Vagina (tissue), 2 donors: ENCODE measurements around the gene ANO2. TPM values are rescaled to one million over a fixed set of nuclear protein-coding genes. Genes with fewer than 3 reads are reported as not detected.
A peak's percentile ranks its signal among the peaks of the same experiment; 100 is the strongest.

Experiments used
- DNase-seq, 2 donors: peaks; one replicate each; pipeline ENCODE4 v3.0.0-alpha.2; 2017; ENCODE audit errors: extremely low spot score in 2 of 2
- H3K27ac ChIP-seq: fragments of 200-600 bp; sonication (generic); one replicate; pipeline ENCODE4 v1.5.1; 2019
- H3K27me3 ChIP-seq: fragments of 200-600 bp; sonication (generic); one replicate; pipeline ENCODE4 v1.5.1; 2019
- H3K36me3 ChIP-seq, 2 donors: fragments of 200-600 bp; sonication (generic); one replicate each; pipeline ENCODE4 v1.5.1; 2017 to 2019
- H3K4me1 ChIP-seq: fragments of 200-600 bp; sonication (generic); one replicate; pipeline ENCODE4 v1.5.1; 2019
- H3K4me3 ChIP-seq, 2 donors: fragments of 200-600 bp; sonication (generic); 1 replicate in 1 of 2; 2 replicates in 1 of 2; pipeline ENCODE4 v1.5.1; 2016 to 2019
- H3K9me3 ChIP-seq: fragments of 200-600 bp; sonication (generic); one replicate; pipeline ENCODE4 v1.5.1; 2019
- POLR2A ChIP-seq, 2 donors: fragments of 450-650 bp; IDR thresholded peaks; one replicate each; pipeline ENCODE4 v1.6.1; 2017; ENCODE audit warnings: antibody characterized with exemption in 2 of 2, mild to moderate bottlenecking in 2 of 2, moderate library complexity in 2 of 2
- POLR2AphosphoS5 ChIP-seq, 2 donors: sonication (generic); formaldehyde crosslinking; IDR thresholded peaks; one replicate each; pipeline ENCODE4 v1.9.0; 2017; ENCODE audit warnings: antibody characterized with exemption in 2 of 2, mild to moderate bottlenecking in 2 of 2, low read depth in 1 of 2; ENCODE audit not compliant: insufficient read depth in 1 of 2
- intact Hi-C: fragments of 100-400 bp; cut with DNase I; formaldehyde crosslinking; loops from one replicate; pipeline ENCODE4 v1.15.1; 2023
- total RNA-seq: library from RNA; depleted of rRNA; stranded (reverse); fragments of >200 nt; gene quantifications from one replicate; pipeline ENCODE4 v1.2.3, GENCODE V29; 2016
- TF ChIP-seq, protein P1 (sequence below), 3 experiments: fragments of 450-650 bp in 2 of 3; fragments of 200-600 bp in 1 of 3; sonication (generic) in 1 of 3; IDR thresholded peaks; one replicate each; pipeline ENCODE4 v1.5.1; 2017 to 2019; ENCODE audit warnings: antibody characterized with exemption in 3 of 3, mild to moderate bottlenecking in 2 of 3, moderate library complexity in 2 of 3

The ANO2 gene
- total RNA-seq, 1 donor from 2014 or later: 18.7 TPM

DNA sequence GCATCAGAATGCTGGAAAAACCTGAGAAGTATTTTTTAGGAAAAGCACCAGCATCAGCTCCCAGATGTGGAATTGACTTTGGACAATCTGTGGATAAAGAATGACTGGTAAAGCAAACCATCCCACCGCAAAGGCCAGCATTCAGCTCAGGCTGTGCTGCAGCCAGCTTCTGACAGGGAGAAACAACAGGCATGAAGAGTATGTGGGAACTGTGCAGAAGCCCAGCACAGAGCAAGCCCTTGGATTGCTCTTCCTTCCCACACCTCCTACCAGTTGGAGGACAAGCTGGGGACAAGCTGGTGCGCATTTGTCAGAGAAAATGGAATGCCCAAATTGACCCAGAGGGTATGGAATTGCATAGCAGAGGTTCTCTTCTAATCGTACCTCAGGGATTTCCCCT, 228.1 kb downstream of the ANO2 start:
- TF ChIP-seq POLR2A (IDR thresholded peaks at IDR 0.05) (no peak), POLR2AphosphoS5 (IDR thresholded peaks at IDR 0.05; ENCODE audit: insufficient read depth in 1 of 2, low read depth in 1 of 2) (no peak)
- TF ChIP-seq, protein P1, sequence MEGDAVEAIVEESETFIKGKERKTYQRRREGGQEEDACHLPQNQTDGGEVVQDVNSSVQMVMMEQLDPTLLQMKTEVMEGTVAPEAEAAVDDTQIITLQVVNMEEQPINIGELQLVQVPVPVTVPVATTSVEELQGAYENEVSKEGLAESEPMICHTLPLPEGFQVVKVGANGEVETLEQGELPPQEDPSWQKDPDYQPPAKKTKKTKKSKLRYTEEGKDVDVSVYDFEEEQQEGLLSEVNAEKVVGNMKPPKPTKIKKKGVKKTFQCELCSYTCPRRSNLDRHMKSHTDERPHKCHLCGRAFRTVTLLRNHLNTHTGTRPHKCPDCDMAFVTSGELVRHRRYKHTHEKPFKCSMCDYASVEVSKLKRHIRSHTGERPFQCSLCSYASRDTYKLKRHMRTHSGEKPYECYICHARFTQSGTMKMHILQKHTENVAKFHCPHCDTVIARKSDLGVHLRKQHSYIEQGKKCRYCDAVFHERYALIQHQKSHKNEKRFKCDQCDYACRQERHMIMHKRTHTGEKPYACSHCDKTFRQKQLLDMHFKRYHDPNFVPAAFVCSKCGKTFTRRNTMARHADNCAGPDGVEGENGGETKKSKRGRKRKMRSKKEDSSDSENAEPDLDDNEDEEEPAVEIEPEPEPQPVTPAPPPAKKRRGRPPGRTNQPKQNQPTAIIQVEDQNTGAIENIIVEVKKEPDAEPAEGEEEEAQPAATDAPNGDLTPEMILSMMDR (IDR thresholded peaks at IDR 0.05): no peak
- H3K36me3 ChIP-seq: no peaks in the 10 kb centered on the region
- no peaks in the 10 kb centered on the region for H3K9me3 ChIP-seq
- H3K27ac ChIP-seq: no peak overlapping the region
- no peak overlapping the region for H3K4me3 ChIP-seq
- intact Hi-C loops: no loop called here
- H3K27me3 ChIP-seq: no peaks in the 10 kb centered on the region
- H3K4me1 ChIP-seq: no peaks in the 10 kb centered on the region
- DNase-seq: peak; percentile 70 to 80

DNA sequence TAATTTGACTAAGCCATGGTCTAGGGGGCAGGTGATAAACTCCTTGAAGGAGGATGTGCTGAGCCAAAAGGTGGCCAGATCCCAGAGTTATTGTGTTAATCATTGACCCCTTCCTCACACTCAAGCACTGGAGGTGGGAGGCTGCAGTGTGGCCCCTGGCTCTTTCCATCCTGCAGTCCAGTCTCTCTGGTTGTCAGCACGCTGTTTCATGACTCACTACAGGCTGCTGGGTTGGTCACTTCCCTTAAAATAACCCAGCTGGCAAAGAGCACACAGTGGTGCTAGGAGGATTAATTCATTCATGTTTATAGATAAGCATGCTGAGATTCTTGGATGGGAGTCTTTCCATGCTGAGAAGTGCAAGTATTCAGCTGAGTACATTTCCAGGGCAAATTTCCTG, 228.9 kb downstream of the ANO2 start:
- intact Hi-C loops: no loop called here
- no peak overlapping the region for H3K4me3 ChIP-seq
- DNase-seq: peak; percentile 74 to 75
- H3K27ac ChIP-seq: no peak overlapping the region
- H3K36me3 ChIP-seq: no peaks in the 10 kb centered on the region
- TF ChIP-seq, protein P1 (IDR thresholded peaks at IDR 0.05): no peak
- TF ChIP-seq POLR2AphosphoS5 (IDR thresholded peaks at IDR 0.05; ENCODE audit: insufficient read depth in 1 of 2, low read depth in 1 of 2) (no peak), POLR2A (IDR thresholded peaks at IDR 0.05) (no peak)
- H3K4me1 ChIP-seq: no peaks in the 10 kb centered on the region
- H3K27me3 ChIP-seq: no peaks in the 10 kb centered on the region
- no peaks in the 10 kb centered on the region for H3K9me3 ChIP-seq

DNA sequence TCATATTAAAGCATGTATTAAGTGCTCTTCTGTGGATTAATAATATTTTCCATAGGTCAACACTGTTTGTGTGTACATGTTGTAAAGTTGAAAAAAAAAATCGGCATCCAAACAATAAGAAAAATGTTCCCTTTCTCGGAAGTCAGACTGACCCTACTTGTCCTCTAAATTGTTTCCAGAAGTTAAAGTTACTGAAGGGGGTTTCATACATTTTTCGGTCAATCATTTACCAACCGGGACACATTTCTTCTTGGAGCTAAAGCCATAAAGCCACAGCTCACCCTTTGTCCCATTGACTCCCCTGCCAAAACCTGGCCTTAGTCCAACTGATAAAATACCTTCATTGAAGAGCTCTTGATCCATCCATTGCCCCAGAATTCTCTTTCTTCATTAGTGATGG, 230.0 kb downstream of the ANO2 start:
- peak in 1 of 2 donors; percentile 16 for DNase-seq
- H3K9me3 ChIP-seq: no peaks in the 10 kb centered on the region
- TF ChIP-seq POLR2AphosphoS5 (IDR thresholded peaks at IDR 0.05; ENCODE audit: insufficient read depth in 1 of 2, low read depth in 1 of 2) (no peak), POLR2A (IDR thresholded peaks at IDR 0.05) (no peak)
- TF ChIP-seq, protein P1 (IDR thresholded peaks at IDR 0.05): no peak
- no peaks in the 10 kb centered on the region for H3K4me1 ChIP-seq
- no peak overlapping the region for H3K4me3 ChIP-seq
- intact Hi-C loops: no loop called here
- H3K27ac ChIP-seq: no peak overlapping the region
- H3K36me3 ChIP-seq: no peaks in the 10 kb centered on the region
- H3K27me3 ChIP-seq: no peaks in the 10 kb centered on the region

DNA sequence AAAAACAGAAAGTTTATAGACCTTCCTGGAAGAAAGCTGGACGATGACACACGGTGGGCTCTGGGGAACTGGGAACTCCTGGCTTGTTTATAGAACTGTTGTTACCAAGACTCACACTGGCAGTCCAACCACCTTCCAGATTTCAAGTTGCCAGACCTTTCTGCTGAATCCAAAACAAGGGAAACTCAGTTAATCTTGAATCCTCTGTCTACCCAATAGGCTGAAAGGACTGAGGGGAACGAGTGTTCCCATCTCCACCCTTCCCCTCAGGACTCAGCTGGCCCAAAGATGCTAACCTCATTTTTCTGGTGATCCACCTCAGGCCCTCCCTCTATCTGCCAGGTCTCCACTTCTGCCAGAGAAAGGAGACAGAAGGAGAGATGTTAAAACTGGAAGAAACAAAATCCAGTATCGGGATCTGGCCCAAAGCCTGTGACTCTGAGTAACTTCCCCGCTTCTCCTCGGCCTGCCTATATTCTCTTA, 231.4 kb downstream of the ANO2 start:
- no peaks in the 10 kb centered on the region for H3K27me3 ChIP-seq
- no peaks in the 10 kb centered on the region for H3K9me3 ChIP-seq
- no peak for TF ChIP-seq POLR2A (IDR thresholded peaks at IDR 0.05)
- TF ChIP-seq, protein P1 (IDR thresholded peaks at IDR 0.05): no peak
- no peak for TF ChIP-seq POLR2AphosphoS5 (IDR thresholded peaks at IDR 0.05; ENCODE audit: insufficient read depth in 1 of 2, low read depth in 1 of 2)
- H3K4me1 ChIP-seq: no peaks in the 10 kb centered on the region
- no peak overlapping the region for H3K4me3 ChIP-seq
- DNase-seq: peak; percentile 70 to 74
- H3K27ac ChIP-seq: no peak overlapping the region
- H3K36me3 ChIP-seq: no peaks in the 10 kb centered on the region
- intact Hi-C loops: no loop called here

DNA sequence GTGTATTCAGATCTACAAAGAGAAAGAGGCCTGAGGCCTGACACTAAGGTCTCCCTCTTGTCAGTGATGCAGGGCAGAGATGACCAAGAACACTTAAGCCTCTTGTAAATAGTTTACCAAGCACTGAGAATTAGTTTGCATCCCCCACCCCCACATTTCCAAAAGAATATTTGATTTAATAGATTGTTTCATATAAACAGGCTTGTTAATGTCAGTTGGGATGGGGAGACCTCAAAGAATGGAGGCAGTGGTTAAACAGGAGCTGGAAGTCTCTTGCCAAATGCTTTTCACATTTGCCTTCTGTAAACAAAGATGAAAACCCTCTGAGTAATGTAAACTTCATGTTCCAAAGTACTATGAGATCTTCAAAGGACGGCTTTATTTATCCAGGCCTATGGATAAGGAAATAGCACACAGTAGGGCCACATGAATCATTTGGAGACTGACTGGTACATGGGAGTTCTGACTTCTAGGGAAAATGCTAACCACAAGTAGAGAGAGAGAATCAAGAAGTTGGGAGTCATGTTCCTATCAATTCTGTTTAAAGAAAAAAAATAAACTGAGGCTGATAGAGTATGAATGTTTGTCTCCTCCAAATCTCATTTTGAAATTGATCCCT, 234.7 kb downstream of the ANO2 start:
- Histone ChIP-seq H3K36me3 (no peaks in the 10 kb centered on the region), H3K27me3 (no peaks in the 10 kb centered on the region), H3K4me1 (no peaks in the 10 kb centered on the region), H3K27ac (no peak overlapping the region), H3K4me3 (no peak overlapping the region), H3K9me3 (no peaks in the 10 kb centered on the region)
- intact Hi-C loops: no loop called here
- no peak for DNase-seq
- no peak for TF ChIP-seq POLR2AphosphoS5 (IDR thresholded peaks at IDR 0.05; ENCODE audit: insufficient read depth in 1 of 2, low read depth in 1 of 2)
- TF ChIP-seq POLR2A (IDR thresholded peaks at IDR 0.05): no peak
- TF ChIP-seq, protein P1 (IDR thresholded peaks at IDR 0.05): no peak
